BLaER1 (cell line): ENCODE results near the gene GJA3.

ENCODE experiments used
- H3K27ac ChIP-seq: shearing (Covaris generic); formaldehyde crosslinking; 2 replicates; pipeline ENCODE4 v1.8.1; 2022
- H3K27me3 ChIP-seq: shearing (Covaris generic); formaldehyde crosslinking; 2 replicates; pipeline ENCODE4 v1.8.1; 2022
- H3K36me3 ChIP-seq: shearing (Covaris generic); formaldehyde crosslinking; 2 replicates; pipeline ENCODE4 v1.8.1; 2022
- H3K4me1 ChIP-seq: shearing (Covaris generic); formaldehyde crosslinking; 2 replicates; pipeline ENCODE4 v1.8.1; 2022
- H3K4me2 ChIP-seq: shearing (Covaris generic); formaldehyde crosslinking; 2 replicates; pipeline ENCODE4 v1.8.1; 2022
- H3K4me3 ChIP-seq: shearing (Covaris generic); formaldehyde crosslinking; 2 replicates; pipeline ENCODE4 v1.8.1; 2022
- H3K9ac ChIP-seq: shearing (Covaris generic); formaldehyde crosslinking; 2 replicates; pipeline ENCODE4 v1.8.1; 2022
- H3K9me3 ChIP-seq: shearing (Covaris generic); formaldehyde crosslinking; 2 replicates; pipeline ENCODE4 v1.8.1; 2022
- H4K20me1 ChIP-seq: shearing (Covaris generic); formaldehyde crosslinking; 2 replicates; pipeline ENCODE4 v1.8.1; 2022
- Cebpa-rat ChIP-seq: shearing (Covaris generic); IDR thresholded peaks from 2 replicates; pipeline ENCODE4 v1.8.1; 2022

Gene GJA3

DNA sequence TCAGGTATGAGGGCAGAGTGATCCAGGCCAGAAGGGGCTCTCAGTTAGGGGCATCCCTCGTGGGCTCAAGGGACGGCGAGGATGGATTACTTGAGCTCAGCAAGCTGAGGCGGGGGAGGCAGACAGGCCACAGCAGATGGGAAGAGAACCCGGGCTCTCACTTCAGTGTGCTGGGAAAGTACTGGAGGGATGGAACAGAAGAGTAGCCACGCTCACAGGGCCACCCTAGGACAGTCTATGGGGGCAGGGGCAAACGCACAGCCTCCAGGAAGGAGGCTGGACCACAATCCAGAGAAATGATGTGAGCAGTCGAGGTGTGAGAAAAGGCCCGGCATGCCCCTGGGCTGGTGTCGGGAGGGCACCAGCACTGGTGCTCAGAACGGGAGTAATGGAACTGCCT, 9.2 kb downstream of the GJA3 start:
- H3K4me3 ChIP-seq = no peak overlapping the region
- no peak overlapping the region for H3K27ac ChIP-seq
- H3K9ac ChIP-seq = no peak overlapping the region
- 0 out of 2 replicates have a peak, but pooled peaks cover 4% of the 10 kb centered on the region for H3K27me3 ChIP-seq
- H3K4me2 ChIP-seq = no peak overlapping the region
- TF ChIP-seq Cebpa-rat = no peak
- H4K20me1 ChIP-seq = no peaks in the 10 kb centered on the region
- peaks cover 7% of the 10 kb centered on the region for H3K4me1 ChIP-seq
- H3K36me3 ChIP-seq = no peaks in the 10 kb centered on the region
- H3K9me3 ChIP-seq = no peaks in the 10 kb centered on the region

GRCh38 chr13:20151016-20151415, 9.8 kb downstream of the GJA3 start:
- Histone ChIP-seq H3K4me1 (peaks cover 1% of the 10 kb centered on the region), H3K9me3 (no peaks in the 10 kb centered on the region), H3K27me3 (0 out of 2 replicates have a peak, but pooled peaks cover 4% of the 10 kb centered on the region), H3K36me3 (no peaks in the 10 kb centered on the region), H3K9ac (no peak overlapping the region), H3K4me3 (no peak overlapping the region), H4K20me1 (no peaks in the 10 kb centered on the region), H3K4me2 (no peak overlapping the region), H3K27ac (no peak overlapping the region)
- no peak for TF ChIP-seq Cebpa-rat

GRCh38 chr13:20150561-20150960, 10.3 kb downstream of the GJA3 start:
- H3K4me1 ChIP-seq = no peaks in the 10 kb centered on the region
- no peaks in the 10 kb centered on the region for H3K36me3 ChIP-seq
- H3K4me2 ChIP-seq = no peak overlapping the region
- H3K27ac ChIP-seq = no peak overlapping the region
- no peak for TF ChIP-seq Cebpa-rat
- H3K27me3 ChIP-seq = 0 out of 2 replicates have a peak, but pooled peaks cover 4% of the 10 kb centered on the region
- H4K20me1 ChIP-seq = no peaks in the 10 kb centered on the region
- H3K4me3 ChIP-seq = no peak overlapping the region
- no peaks in the 10 kb centered on the region for H3K9me3 ChIP-seq
- H3K9ac ChIP-seq = no peak overlapping the region

DNA sequence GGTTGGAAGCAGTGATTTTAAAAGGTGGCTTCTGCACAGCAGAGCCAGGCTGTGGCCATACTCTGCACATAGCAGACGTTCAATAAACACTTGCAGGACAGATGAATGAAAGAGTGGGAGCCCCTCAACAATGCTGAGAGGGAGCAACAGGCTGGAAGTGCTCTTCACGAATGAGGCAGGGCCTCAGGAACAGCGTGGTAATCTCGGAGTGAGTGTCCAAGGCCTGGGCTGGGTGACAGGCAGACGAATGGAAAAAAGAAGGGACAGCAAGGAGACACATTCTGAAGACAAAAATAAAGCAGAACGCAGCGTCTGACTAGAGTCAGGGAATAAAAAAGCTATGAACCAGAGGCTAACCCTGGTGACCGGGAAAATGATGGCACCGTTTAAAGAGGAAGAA, 11.1 kb downstream of the GJA3 start:
- H3K36me3 ChIP-seq = no peaks in the 10 kb centered on the region
- no peak overlapping the region for H3K9ac ChIP-seq
- 0 out of 2 replicates have a peak, but pooled peaks cover 4% of the 10 kb centered on the region for H3K27me3 ChIP-seq
- no peak overlapping the region for H3K4me3 ChIP-seq
- no peaks in the 10 kb centered on the region for H4K20me1 ChIP-seq
- H3K27ac ChIP-seq = no peak overlapping the region
- no peaks in the 10 kb centered on the region for H3K9me3 ChIP-seq
- H3K4me2 ChIP-seq = no peak overlapping the region
- no peaks in the 10 kb centered on the region for H3K4me1 ChIP-seq
- no peak for TF ChIP-seq Cebpa-rat

DNA sequence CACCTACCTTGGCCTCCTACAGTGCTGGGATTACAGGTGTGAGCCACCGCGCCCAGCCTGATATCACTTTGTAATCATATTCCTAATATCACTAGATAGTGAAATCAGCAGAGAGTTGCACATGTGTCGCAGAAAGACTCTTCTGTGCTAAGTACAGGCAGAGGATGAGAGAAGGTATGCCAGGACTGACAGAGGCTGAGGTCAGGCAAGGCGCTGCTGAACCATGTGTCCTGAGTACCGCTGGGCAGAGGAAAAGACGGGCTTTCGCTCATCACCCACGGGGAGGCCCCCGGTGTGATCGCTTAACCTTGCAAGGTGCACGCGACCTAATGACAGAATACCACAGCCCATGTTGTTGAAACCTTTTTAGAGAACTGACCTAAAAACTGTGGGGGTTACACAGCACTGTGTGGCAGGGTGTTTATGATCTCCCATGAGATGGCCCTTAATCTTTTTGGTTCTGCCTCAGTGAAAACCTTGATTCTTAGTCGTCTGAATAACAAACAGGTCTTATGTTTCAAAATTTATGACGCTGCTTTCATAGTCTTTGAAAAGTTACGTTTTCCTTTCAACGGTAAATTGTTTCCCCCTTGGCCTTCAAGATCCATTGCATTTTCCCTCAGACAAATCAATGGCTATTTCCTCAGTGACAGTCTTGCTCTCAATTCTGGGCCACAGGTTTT, 12.2 kb downstream of the GJA3 start:
- Histone ChIP-seq H4K20me1 (no peaks in the 10 kb centered on the region), H3K9ac (no peak overlapping the region), H3K36me3 (no peaks in the 10 kb centered on the region), H3K4me2 (no peak overlapping the region), H3K4me1 (no peaks in the 10 kb centered on the region), H3K27me3 (0 out of 2 replicates have a peak, but pooled peaks cover 4% of the 10 kb centered on the region), H3K9me3 (no peaks in the 10 kb centered on the region), H3K27ac (no peak overlapping the region), H3K4me3 (no peak overlapping the region)
- TF ChIP-seq Cebpa-rat = no peak

DNA sequence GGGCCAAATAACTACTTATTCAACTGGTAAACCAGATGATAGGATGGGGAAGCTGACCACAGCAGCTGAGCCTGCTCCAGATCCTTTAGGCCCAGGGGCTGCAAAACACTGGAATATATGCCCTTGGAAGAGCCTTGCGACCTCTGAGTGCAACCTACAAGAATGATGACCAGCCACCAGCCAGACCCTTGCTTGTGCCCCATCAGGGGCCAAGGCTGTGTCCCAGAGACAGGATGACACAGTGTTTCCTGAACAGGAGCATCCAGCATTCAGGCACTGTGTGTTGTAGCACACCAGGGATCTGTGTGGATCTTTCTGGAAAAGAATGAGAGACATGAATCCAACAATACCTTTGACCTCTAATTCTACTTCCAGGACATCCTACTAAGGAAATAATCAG, 14.5 kb downstream of the GJA3 start:
- no peaks in the 10 kb centered on the region for H3K36me3 ChIP-seq
- H3K27me3 ChIP-seq = 0 out of 2 replicates have a peak, but pooled peaks cover 4% of the 10 kb centered on the region
- no peak overlapping the region for H3K9ac ChIP-seq
- no peak overlapping the region for H3K27ac ChIP-seq
- no peak overlapping the region for H3K4me3 ChIP-seq
- H3K9me3 ChIP-seq = peaks cover 5% of the 10 kb centered on the region; the same call in 1 of the 2 replicates
- H3K4me1 ChIP-seq = no peaks in the 10 kb centered on the region
- no peak for TF ChIP-seq Cebpa-rat
- no peak overlapping the region for H3K4me2 ChIP-seq
- H4K20me1 ChIP-seq = no peaks in the 10 kb centered on the region

DNA sequence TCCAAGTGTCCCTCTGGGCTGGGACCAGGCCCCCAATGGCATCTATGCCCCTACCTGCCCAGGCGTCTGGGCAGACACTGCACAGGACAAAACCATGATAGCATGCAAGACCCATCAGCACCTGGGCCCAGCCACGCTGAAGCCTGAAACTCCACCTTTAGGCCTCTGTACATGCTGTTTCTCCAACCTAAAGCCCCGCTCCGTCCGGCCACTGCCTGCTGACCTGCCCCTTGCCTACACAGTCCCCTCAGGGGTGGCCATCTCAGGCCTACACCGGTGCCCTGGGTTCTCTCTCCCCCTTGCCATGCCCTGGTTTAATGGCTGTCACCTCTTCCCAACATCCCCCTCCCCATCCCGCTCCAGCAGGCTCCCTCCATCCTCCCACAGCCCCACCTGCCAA, 15.3 kb downstream of the GJA3 start:
- Histone ChIP-seq H3K4me2 (no peak overlapping the region), H3K36me3 (no peaks in the 10 kb centered on the region), H3K4me3 (no peak overlapping the region), H3K9ac (no peak overlapping the region), H3K9me3 (peaks cover 5% of the 10 kb centered on the region; the same call in 1 of the 2 replicates), H3K4me1 (no peaks in the 10 kb centered on the region), H3K27me3 (0 out of 2 replicates have a peak, but pooled peaks cover 4% of the 10 kb centered on the region), H4K20me1 (no peaks in the 10 kb centered on the region), H3K27ac (no peak overlapping the region)
- no peak for TF ChIP-seq Cebpa-rat

DNA sequence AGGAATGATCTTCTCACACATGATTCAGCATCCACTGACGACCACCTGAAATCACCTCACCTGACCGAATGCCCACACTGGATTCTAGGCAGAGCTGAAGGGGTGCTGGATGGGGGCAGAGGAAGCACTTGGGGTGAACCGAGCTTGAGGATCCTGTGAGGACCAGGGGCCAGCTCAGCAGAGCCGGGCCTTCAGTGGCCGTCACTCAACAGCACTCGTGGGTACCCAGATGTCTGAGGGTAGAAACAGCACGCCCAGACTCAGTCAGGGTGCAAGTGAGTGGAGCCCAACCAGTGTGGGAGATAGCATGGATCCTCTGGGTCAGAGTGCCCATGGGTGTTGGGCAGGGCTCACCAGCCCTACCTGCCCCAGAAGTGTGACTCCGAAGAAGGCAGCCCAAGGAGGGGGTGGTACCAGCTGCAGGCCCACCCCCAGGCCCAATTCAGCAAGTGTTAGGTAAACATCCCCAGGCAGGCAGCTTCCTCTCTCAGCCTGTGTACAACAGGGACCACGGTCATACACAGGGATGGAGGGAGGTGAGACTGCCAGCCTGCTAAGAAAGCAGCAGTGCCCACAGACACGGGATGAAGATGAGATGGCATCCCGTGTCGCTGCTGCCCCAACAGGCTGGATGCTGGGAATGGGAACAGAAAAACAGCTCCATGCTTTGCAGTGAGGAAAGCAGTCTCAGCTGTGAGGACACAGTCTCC, 16.6 kb downstream of the GJA3 start:
- Histone ChIP-seq H3K4me2 (no peak overlapping the region), H4K20me1 (no peaks in the 10 kb centered on the region)
- no peak for TF ChIP-seq Cebpa-rat

DNA sequence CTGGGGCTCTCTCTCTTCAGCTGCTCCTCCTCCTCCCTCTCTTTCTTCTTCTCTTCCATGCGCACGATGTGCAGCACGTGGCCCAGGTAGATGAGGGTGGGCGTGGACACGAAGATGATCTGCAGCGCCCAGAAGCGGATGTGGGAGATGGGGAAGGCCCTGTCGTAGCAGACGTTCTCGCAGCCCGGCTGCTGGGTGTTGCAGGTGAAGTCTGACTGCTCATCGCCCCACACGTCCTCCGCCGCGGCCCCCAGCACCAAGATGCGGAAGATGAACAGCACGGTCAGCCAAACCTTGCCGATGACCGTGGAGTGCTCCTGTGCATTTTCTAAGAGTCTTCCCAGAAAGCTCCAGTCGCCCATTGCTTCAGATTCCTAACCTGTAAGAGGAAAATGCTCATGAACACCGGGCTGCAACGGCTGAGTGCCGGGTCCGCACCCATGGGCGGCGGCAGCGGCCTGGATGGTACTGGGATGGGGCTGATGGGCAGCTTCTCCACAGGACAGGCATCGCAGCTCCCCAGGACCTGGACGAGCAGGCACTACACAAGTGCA, 17.8 kb downstream of the GJA3 start:
- no peak overlapping the region for H3K27ac ChIP-seq
- H3K9ac ChIP-seq = no peak overlapping the region
- no peaks in the 10 kb centered on the region for H4K20me1 ChIP-seq
- no peaks in the 10 kb centered on the region for H3K36me3 ChIP-seq
- no peak overlapping the region for H3K4me3 ChIP-seq
- H3K27me3 ChIP-seq = 0 out of 2 replicates have a peak, but pooled peaks cover 4% of the 10 kb centered on the region
- no peak for TF ChIP-seq Cebpa-rat
- no peaks in the 10 kb centered on the region for H3K4me1 ChIP-seq
- H3K4me2 ChIP-seq = no peak overlapping the region
- H3K9me3 ChIP-seq = peaks cover 5% of the 10 kb centered on the region; the same call in 1 of the 2 replicates

More for the DNA sequence above, 16.6 kb downstream of the GJA3 start:
- H3K36me3 ChIP-seq = no peaks in the 10 kb centered on the region
- H3K27me3 ChIP-seq = 0 out of 2 replicates have a peak, but pooled peaks cover 4% of the 10 kb centered on the region
- H3K27ac ChIP-seq = no peak overlapping the region
- H3K9me3 ChIP-seq = peaks cover 5% of the 10 kb centered on the region; the same call in 1 of the 2 replicates
- no peaks in the 10 kb centered on the region for H3K4me1 ChIP-seq
- H3K9ac ChIP-seq = no peak overlapping the region
- no peak overlapping the region for H3K4me3 ChIP-seq
